Measurements from ENCODE around the gene KCNH4. TPM values are rescaled to one million over a fixed set of nuclear protein-coding genes. Genes with fewer than 3 reads are reported as not detected.

KCNH4 gene
- total RNA-seq, 4 donors from 2014 or later, result 0.44 to 0.79 (median 0.48) TPM; not detected in 1

DNA sequence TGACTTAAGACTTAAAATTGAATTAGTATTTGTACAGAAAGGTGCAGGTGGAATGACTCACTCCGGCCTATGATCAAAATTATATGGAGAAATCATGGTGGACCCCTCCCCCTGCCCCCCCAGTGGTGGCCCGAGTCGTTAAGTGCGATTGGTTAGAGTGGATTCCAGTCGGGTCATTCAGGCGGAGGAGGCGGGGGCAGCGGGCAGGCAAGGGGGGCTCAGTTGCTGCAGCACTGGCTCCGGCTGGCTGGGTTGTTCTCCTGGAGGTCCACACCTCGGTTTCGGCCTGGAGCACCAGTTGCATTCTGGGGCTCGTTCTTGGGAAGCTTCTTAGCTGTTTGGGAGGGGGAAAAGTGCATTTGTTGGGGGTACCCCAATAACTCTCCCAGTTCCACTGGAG lies 55.4 kb downstream of the KCNH4 start:
- no peak for ATAC-seq (ENCODE audit: low FRiP score)
- TF ChIP-seq, protein P1, sequence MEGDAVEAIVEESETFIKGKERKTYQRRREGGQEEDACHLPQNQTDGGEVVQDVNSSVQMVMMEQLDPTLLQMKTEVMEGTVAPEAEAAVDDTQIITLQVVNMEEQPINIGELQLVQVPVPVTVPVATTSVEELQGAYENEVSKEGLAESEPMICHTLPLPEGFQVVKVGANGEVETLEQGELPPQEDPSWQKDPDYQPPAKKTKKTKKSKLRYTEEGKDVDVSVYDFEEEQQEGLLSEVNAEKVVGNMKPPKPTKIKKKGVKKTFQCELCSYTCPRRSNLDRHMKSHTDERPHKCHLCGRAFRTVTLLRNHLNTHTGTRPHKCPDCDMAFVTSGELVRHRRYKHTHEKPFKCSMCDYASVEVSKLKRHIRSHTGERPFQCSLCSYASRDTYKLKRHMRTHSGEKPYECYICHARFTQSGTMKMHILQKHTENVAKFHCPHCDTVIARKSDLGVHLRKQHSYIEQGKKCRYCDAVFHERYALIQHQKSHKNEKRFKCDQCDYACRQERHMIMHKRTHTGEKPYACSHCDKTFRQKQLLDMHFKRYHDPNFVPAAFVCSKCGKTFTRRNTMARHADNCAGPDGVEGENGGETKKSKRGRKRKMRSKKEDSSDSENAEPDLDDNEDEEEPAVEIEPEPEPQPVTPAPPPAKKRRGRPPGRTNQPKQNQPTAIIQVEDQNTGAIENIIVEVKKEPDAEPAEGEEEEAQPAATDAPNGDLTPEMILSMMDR (IDR thresholded peaks at IDR 0.05), result no peak

DNA sequence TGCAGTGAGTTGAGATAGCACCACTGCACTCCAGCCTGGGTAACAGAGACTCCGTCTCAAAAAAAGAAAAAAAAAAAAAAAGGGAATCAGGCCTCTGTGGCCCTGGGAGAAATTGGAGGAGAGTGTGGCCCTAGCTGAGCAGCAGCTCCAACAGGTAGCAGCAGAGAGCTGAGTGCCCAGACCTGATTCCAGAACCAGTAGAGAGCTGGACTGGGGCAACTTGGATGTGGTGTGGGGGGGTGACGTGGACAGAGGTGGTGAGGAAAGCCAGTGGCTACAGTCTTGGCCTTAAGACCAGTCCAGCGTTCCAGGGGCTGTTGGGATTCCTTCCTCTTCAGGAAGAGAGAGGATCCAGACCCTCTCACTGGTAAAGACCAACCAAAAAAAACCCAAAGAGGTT lies 56.7 kb downstream of the KCNH4 start:
- TF ChIP-seq, protein P1 (IDR thresholded peaks at IDR 0.05), result no peak
- DNase-seq (ENCODE audit: low spot score), result no peak
- ATAC-seq (ENCODE audit: low FRiP score), result no peak

More for the DNA sequence above, 55.4 kb downstream of the KCNH4 start:
- DNase-seq (ENCODE audit: low spot score), result no peak

DNA sequence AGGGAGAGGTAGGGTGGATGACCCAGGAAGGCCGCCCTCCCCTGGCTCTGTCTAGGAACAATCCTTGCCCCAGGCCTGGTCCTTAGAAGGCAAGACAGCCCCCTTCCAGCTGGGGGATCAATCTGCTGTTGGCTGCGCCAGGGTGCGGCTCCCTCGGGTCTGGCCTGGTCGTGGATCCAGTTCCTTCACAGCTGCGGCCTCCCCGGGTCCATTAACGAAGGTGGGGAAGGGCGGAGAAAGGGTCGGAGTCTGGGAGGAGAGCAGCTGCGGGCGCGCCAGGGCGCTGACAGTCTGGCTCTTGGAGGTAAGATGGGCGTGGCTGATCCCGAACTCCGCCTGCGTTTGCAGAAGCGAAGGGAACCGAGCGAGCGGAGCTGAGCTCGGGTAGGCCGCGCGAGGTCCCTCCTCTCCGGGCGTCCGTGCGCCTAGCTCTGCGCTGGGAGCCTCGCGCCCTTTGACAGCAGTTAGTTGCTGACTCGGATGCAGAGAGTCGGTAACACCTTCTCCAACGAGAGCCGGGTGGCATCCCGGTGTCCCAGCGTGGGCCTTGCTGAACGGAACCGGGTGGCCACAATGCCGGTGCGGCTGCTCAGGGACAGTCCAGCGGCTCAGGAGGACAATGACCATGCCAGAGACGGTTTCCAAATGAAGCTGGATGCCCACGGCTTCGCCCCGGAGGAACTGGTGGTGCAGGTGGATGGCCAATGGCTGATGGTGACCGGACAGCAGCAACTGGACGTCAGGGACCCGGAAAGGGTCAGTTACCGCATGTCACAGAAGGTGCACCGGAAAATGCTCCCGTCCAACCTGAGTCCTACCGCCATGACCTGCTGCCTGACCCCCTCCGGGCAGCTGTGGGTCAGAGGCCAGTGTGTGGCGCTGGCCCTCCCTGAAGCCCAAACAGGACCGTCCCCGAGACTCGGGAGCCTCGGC lies 58.3 kb downstream of the KCNH4 start, which contains the start of gene HSPB9:
Gene HSPB9 (plus strand): TSS at position 434 of the 933 bp plus-strand sequence. CDS start 47 bp downstream, at position 481.
- TF ChIP-seq, protein P1 (IDR thresholded peaks at IDR 0.05), result no peak
- no peak for DNase-seq (ENCODE audit: low spot score)
- ATAC-seq (ENCODE audit: low FRiP score), result no peak

DNA sequence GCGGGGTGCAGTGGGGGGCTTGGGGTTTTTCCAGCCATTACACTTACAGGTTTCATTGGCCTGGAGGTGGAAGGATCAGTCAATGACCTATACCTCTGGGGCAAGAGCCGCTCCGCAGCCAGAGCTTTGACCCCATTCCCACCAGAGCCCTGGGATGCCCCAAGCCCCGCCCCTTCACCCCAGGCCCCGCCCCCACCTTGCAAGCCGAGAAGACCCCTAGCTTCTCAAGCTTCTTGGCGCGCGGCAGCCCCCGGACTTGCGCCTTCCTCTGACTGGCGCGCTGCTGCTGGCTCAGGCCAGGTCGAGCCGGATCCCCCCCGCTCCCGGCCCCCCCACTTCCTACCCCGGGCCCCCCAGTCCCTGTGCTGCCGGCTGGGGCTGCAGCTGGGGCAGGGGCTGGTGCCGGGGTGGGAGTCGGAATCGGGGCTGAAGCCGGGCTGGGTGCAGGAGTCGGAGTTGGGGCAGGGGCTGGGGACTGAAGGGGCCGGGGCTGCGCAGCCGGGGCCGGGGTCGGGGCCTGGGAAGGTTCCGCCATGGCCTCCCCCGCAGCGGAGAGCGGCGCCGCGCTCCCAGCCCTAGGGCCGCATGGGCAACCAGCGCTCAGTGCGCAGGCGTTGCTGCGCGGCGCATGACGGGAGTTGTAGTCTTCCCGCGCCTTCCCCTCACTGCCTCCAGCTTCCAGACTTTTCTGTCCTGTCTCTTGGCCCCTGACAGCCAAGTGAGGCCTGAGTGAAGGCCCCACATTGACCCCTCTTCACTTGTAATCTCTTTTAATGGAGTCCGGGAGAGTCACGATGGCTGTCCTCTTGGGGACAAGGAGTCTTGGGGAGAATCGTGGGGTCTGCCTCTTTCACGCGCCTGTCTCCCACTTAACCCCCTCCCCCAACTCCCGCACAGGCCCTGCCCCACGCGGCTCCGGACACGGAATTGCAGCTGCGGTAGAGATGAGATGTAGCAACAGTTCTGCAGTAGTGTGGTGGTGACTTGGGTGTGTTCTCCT lies 59.9 kb downstream of the KCNH4 start, which contains the start of gene KAT2A:
Gene KAT2A (minus strand): TSS at position 598 of the 1,000 bp plus-strand sequence. CDS start 63 bp downstream, at position 535.
- DNase-seq (ENCODE audit: low spot score) (peak; percentile 44), ATAC-seq (ENCODE audit: low FRiP score) (peak; percentile 74)
- TF ChIP-seq, protein P1 (IDR thresholded peaks at IDR 0.05), result no peak

DNA sequence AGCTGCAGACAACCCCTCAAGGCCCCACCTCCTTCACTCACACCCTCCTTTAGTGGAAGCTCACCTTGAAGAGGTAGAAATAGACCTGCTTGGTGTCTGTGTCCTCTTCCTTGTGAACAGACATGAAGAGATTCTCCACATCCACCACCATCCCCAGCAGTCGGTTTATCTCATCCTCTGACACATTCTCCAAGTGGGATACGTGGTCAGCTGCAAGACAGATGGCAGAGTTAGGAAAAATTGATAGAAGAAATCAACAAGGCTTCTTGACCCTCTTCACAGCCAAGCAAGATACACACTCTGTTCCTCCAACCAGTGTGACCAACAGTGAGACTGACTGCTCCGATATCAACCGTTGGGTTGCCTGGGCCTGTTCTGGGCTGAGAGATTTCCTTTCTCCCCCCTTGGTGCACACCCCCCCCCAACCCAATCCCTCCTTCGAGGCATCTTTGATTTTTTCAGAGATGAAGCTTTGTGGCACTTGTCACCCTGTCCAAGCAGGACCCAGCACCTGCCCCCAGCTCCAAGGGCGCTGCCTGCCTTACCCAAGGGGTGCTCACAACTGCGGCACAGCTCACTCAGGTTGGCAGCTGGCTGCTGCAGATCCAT lies 60.7 kb downstream of the KCNH4 start:
- DNase-seq (ENCODE audit: low spot score), result no peak

DNA sequence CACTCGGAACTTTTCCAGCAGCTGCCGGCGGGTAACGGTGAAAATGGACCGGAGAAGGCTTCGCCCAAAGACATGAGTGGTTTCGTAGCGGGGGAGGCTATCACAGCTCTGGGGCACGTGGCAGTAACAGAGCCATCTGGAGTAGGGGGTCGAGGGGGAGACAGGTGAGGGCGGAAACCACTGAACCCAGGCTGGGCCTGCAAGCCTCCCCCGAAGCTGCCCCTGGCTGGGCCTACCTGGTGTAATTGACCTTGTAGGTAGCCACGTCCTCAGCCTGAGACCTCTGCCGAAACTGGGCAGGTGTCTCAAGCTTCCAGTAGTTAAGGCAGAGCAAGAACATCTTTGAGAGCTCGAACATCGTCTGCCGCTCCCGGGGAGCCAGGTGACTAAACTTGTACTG lies 61.6 kb downstream of the KCNH4 start:
- TF ChIP-seq, protein P1 (IDR thresholded peaks at IDR 0.05), result no peak
- no peak for DNase-seq (ENCODE audit: low spot score)
- no peak for ATAC-seq (ENCODE audit: low FRiP score)

More for the DNA sequence above, 60.7 kb downstream of the KCNH4 start:
- TF ChIP-seq, protein P1 (IDR thresholded peaks at IDR 0.05), result no peak
- ATAC-seq (ENCODE audit: low FRiP score), result no peak

Measured in omental fat pad (tissue), 4 donors.